GM18511 (cell line): ENCODE measurements around the gene HIVEP3.
A peak's percentile ranks its signal among the peaks of the same experiment; 100 is the strongest.
"Not testable (repeated sequence)": the region's sequence is repeated elsewhere in the genome, so short reads cannot be mapped to it uniquely, and the experiment has no call there.

Experiments used
- ATAC-seq: cut with Tn5 transposase; IDR thresholded peaks from one replicate; pipeline ENCODE4 v1.9.1; 2021; ENCODE audit warnings: mild to moderate bottlenecking, moderate library complexity; ENCODE audit not compliant: unreplicated experiment

HIVEP3 gene

DNA sequence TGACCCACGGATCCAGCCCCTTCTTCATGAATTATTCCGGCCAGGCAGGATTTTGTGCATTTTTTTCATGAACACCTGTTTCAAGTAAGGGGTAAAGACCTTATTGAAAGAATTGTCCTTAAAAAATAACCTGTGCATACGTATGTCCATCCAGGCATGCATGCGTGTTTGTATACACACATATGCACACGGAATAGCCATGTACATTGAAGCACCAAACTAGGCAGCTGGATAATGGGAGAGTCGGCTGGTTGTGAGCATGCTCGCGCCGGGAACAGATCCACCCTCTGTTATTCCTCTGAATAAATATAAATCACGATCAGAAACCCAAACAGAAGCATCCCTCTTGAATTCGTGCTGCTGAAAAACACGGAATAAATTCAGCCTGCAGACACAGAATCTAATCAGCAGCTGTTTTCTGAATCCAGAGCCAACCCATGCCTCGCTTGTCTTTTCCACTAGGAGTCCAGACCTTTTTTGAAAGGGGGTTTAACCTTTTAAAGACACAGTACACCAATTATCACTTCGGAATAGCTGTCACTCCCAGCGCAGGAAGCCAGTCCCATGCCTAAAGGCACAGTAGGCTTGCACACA, at the start of gene HIVEP3:
Gene HIVEP3, minus strand, starts transcription at position 473 of the 594 bp plus-strand sequence.
- ATAC-seq, result no peak

DNA sequence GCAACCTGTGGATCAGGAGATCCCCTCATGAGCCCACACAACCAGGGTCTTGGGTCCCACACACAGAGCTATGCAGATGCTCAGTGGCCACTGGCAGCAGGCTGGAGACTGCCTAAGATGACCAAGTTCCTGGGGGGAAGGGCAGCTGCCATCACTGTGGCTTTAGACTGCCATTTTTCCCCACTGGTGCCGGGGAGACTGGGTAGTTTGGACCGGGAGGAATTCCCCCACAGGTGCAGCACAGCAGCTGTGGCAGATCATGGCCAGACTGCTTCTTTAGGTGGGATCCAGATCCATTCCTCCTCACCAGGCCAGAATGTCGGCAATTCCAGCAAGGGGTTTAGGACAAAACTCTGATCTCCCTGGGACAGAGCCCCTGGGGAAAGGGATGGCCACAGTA, 45.7 kb upstream of the HIVEP3 start:
- ATAC-seq, result no peak

DNA sequence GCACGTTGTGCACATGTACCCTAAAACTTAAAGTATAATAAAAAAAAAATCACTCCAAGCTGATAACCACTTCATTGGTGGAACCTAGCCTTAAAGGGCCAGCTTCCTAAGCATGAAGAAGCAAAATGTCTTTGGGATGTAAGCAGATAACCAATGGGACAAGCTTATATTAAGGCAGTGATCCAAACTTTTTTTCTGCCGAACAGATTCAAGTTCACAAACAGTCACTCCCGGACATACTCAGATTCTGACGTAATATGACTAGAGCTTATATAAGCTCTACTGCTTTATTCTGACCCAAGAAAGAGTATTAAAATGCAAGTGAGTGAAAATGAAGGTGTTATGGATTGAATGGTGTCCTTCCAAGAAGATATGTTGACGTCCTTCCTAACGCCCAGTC, 44.9 kb upstream of the HIVEP3 start:
- no peak for ATAC-seq

DNA sequence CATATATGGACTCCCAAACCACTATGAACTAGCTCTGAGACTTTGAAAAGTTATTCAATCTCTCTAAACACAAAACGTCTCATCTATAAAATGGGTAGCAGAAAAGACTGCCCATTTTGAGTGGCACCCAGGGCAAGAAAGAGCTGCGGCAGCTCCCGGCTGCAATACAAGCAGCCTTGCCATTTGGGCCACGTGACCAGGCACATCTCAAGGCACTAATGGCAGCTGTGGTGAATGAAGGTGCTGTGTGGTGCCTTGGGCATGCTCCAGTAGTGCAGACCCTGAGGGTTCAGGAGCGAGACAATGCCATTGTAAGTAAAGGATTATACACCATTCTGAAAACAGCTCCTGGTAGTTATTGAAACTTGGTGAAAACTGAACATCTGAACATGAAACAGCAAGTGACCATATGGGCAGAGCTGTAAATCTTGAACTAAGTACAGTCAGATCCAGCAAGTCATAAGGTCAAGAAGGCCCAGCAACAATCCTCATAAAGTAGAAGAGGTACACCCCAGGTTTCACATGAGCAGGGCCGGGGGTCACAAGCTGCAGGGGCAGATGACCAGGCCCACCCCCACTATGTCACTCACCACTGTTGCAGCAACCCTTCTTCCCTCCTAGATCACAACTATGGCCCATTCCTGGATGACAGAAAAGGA, 39.4 kb upstream of the HIVEP3 start:
- no peak for ATAC-seq

DNA sequence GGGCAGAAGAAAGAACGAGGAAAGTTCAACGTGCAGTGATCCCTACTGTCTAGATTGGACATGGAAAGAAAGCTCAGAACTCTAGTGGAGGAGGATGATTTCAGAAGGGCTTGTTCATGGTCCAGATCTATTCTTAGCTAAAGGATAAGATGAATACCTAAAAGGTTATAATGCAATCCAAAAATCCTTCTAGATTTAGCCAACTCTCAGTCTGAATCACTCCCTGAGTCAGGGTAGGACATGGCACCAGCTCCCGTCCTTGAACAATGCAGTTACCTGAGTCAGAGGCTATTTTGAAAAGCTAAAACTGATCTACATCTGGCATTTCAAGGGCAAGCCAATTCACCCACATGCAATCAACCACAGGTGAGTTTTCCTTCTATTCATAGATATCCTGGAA, 38.8 kb upstream of the HIVEP3 start:
- no peak for ATAC-seq

DNA sequence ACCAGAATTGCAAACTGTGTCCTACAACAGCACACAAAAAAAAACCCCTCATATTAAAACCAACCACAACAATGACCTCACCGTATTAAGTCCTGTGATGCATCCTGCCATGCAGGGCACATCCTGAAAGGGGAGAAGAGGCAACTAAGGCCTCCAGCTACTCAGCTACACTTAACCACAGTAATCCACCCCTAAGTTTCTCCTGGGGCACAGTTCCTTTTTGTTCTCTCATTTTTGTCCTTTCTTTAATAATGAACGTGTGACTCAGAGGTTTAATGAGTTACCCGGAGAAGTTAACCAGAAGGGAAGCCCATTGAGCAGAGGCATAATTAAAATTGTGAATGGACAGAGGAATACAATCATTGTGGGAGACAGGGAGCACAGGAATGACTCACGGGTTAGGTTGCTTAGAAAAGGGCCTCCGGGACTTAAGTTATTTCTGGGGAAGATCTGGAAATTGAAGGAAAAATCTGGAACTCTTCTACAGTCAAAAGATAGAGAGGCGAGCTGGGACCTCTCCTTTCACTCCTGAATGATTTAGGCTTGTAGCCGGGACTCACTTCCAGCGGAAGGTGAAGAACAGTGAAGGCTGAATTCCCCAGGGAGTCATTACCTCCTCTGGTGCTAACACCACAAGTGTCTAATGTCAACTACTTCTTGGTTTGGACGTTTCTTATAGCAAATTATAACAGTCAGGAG, 36.9 kb upstream of the HIVEP3 start:
- ATAC-seq, result peak; percentile 90

DNA sequence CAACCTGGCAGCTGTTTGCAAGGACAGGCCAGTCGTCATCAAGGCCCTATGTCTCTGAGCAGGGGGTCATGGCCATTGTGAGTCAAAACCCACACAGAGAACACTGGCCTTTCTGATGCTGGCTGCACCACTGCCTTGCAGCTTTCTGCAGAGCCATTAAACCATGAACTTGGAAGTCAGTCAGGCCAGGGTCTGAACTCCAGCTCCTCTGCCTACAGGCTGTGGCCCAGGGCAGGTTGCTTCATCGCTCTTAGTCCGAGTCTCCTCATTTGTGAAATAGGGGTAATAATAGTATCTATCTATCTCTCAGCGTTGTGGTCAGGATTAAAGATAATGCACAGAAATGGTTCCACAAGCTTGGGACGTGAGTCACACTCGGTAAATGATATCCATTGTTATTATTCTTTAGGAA, 35.8 kb upstream of the HIVEP3 start:
- ATAC-seq, result no peak

DNA sequence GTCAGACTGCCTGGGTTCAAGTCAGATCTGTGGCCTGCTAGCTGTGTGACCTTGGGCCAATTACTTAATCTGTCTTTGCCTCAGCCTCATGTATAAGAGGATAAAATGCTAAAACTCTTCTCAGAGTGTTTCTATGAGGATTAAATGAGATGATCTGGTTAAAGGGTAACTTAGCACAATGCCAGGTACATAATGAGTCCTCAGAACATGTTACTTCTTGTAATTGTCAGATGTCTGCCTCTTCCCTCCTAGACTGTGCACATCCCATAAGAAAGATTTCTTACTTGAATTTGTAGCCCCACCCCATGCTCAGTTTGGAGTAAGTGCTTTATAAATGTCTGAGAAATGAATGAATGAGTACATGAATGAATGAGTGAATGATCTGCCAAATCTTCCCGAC, 34.6 kb upstream of the HIVEP3 start:
- ATAC-seq, result no peak

DNA sequence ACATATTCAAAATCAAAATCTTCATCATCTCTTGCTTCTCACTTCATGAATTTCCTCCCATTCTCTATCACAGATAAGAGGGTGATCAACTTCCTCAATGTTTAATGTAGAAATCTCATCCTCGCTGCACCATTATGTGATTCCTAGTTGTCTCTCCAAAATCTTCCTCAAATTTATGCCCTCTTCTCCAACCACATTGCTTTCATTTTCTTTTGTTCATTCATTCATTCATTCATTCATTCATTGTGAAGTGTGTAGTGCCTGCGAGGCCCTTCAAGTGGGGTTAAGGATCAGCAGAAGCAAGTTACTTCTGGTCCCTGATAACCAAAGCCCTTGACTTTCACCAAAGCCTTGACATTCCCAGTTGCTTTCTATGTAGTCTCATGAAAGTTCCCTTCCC, 33.5 kb upstream of the HIVEP3 start:
- no peak for ATAC-seq

DNA sequence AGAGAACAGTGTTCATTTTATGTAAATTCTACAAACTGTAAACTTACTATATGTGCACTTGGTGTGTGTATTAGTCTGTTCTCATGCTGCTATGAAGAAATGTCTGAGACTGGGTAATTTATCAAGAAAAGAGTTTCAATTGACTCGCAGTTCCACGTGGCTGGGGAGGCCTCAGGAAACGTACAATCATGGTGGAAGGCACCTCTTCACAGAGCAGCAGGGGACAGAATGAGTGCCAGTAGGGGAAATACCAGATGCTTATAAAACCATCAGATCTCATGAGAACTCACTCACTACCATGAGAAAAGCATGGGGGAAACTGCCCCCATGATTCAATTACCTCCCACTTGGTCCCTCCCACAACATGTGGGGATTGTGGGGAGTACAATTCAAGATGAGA, 32.8 kb upstream of the HIVEP3 start:
- ATAC-seq, result not testable (repeated sequence)

DNA sequence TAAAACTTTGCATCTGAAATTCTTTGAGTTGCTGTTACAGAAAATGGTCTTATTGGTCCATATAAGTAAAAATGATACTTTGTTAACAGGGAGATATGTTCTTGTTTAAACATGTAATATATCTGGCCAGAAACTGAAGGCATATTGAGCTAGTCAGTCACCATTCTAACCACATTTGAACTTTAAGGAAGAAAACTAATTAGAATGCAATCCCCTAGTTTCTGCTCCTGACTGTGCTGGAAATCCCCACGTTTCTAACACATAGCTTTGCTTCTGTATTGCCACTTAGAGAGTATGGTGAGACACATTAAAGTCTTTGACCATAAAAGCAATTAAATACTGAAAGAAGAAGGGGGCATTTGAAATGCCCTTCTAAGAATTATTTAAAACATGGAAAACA, 32.1 kb upstream of the HIVEP3 start:
- ATAC-seq, result no peak

DNA sequence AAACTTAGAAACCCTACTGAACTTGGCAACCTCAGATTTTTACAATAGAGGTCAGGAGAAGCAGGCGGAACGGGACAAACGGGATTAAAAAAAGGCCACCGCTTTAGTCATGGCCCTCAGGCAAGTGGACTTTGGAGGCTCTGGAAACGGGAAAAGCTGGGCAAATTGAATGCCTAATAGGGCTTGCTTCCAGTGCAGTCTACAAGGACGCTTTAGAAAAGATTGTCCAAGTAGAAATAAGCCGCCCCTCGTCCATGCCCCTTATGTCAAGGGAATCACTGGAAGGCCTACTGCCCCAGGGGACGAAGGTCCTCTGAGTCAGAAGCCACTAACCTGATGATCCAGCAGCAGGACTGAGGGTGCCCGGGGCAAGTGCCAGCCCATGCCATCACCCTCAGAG, 27.2 kb upstream of the HIVEP3 start:
- ATAC-seq, result not testable (repeated sequence)

DNA sequence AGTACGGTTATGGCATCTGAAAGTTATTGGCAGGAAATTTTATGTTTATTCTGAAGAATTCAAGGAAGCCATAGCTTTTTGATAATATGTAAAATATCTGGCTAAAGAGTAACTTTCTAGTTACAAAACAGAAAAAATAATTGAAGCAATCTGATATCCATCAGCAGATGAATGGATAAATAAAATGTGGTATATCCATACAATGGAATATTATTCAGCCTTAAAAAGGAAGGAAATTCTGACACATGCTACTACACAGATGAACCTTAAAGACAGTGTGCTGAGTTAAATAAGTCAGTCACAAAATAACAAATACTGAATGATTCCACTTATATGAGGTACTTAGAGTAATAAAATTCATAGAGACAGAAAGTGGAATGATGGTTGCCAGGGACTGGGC, 25.0 kb upstream of the HIVEP3 start:
- no peak for ATAC-seq

DNA sequence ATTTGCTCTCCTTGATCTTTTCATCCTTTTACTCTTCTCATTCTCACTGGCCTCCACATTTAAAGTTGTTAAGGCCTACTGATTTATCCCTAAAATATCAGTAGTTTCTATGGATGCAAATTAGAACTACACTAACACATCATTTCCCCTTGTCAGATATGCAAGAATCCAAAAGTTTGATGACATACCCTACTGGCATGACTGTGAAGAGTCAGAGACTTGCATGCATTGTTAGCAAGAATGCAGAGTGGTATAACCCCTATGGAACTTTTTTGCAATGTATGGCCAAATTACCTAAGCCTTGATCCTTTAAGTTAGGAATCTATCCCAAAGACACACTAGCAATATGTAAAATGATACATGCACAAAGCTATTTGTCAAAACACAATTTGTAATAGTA, 23.6 kb upstream of the HIVEP3 start:
- ATAC-seq, result no peak

DNA sequence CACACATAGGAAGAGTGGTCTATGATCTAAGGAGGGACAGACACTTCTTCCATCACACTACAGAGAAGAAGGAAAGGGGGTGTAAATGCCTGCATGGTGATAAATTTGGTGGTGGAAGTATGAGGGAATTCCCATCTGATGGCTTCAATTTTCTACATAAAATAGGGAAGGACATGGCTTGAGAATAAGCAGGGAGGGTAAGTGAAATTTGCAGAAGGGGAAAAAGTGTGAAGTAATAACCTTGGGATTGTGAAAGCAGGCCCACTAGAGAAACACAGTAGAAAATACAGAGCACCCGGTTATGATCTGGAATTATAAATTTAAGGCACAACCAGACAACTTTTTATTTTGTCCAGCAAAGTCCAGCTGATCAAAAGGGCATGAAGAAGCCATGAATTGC, 22.7 kb upstream of the HIVEP3 start:
- no peak for ATAC-seq

DNA sequence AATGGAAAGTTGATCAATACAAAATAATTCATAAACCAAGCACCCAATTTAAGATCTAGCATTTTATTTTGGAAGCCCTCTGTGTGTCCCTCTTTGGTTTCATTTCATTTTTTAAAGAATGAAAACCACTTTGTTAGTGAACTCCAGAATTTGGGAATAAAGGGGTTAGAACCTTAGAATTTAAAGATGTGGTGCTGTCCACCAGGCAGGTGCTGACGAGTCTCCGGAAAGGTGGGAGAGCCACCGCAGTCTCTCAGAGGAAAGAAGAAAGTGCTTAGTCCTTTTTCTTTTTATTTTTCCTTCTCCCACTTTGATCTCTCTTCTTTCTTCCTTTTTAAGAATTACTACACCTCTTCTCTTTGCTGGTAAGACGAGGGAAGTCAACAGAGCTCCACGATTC, 20.5 kb upstream of the HIVEP3 start:
- no peak for ATAC-seq

DNA sequence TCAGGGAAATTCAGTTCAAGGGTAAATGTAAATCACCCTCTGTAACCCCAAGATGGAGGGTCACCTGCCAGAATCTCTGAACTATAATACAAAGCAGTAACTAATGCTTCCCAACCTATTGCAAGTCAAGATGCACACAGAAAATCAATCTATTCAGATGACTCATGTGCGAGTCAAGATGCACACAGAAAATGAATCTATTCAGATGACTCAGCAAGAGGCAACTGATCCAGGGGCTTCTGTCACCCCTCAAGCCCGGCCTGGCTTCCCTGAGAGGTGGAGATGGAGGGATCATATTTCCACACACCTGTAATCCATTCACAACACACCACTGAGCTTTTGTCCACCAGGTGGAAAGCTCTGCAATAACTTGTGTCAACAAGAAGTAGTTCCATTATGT, 17.4 kb upstream of the HIVEP3 start:
- no peak for ATAC-seq

DNA sequence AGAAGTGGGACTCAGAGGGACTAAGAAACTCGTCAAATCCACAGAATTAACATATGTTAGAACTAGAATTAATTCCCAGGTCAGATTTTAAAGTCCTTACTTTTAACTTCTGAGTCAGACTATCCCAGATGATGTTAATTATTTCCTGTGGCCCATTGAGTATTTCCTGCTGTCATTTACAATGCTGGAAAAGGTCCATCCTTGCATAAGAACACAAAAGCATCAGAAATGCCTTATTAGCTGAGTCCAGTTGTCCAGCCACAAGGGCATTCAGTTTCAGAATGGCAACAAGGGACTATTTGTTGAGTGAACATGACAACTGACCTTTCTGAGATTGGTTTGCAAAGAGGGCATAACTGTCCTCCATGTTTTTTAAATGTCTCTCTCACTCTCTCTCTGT, 16.5 kb upstream of the HIVEP3 start:
- ATAC-seq, result no peak

DNA sequence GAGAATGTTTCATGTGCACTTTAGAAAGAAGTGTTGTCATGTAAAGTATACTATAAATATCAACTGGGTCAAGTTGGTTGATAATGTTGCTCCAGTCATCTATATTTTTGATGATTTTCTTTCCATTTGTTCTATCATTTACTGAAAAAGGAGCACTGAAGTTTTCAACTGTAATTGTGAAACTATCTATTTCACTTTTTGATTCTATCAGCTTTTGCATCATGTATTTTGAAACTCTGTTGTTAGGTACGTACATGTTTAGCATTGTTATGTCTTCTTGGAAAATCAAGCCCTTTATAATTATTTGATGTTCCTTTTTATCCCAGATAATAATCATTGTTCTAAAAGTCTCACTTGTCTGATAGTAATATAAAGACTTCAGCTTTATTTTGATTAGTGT, 14.4 kb upstream of the HIVEP3 start:
- ATAC-seq, result no peak

DNA sequence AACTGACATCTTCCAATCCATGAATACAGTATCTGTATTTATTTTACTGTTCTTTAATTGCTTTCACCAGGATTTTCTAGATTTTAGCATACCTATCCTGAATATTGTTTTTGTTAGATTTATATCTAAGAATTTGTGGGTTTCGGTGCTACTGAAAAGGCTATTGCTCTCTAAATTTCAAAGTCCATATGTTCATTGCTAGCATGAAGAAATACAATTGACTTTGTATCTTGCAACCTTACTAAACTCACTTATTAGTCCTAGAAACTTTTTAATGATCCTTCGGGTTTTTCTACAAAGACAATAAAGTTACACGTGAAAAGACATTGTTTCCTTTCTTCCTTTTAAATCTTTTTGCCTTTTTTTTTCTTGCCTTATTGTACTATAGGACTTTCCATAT, 12.9 kb upstream of the HIVEP3 start:
- ATAC-seq, result no peak

DNA sequence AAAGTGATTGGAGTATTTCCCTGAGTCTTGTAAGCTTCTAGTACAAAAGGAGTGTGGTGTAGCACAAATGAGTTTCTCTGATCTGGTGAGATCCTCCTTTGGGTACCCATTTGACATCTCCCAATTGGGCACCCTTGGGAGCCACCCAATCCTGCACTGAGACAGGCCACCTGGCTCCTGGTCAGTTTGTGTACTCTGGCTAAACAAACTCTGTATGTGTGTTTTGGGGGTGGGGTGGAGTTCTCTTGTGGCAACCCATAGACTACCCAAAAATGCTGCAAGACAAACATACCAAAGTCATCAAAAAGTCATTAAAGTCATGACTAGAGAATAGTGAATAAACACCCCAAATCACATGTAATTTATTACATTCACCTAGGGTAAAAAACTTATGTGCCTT, 8.4 kb upstream of the HIVEP3 start:
- no peak for ATAC-seq

DNA sequence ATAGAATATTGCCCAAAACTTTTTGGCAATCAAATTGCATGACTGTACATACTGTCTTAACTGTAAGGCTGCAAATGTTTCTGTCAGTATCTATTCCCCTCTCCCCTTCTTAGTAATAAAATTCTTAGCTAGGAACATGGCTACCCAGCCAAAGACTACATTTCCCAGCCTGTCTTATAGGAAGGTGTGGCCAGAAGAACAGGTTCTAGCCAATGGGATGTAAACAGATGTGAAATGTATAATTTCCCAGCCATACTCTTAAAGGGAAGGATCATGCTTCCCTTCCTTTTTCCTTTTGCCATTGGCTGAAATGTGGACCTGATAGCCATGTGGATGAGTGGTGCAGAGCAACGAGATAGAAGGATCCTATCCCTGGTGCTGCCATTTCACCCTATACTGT, 7.0 kb upstream of the HIVEP3 start:
- no peak for ATAC-seq

DNA sequence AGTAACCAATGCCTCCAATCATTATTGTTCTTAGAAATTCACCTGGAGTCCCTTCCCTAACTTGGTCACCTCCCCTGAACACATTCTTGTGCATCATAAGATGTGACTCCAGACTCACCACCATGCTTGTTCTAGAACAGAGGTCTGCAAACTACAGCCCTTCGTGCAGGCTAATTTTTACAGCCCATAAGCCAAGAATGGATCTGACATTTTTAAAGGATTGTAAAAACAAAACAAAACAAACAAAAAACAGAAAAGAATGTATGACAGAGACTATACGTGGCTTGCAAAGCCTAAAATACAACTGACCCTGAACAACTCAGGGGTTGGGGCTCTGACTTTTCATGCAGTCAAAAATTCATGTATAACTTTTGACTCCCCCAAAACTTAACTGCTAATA, 6.2 kb upstream of the HIVEP3 start:
- no peak for ATAC-seq
